GM12864 (cell line): Measurements from ENCODE around the gene TMEFF2.
"Not testable (repeated sequence)": the region's sequence is repeated elsewhere in the genome, so short reads cannot be mapped to it uniquely, and the experiment has no call there.

ENCODE experiments used
- DNase-seq: peaks from one replicate; pipeline ENCODE4 v3.0.0-alpha.2; 2011; ENCODE audit warnings: low read depth
- H3K4me3 ChIP-seq: 2 replicates; pipeline ENCODE4 v1.5.1; 2011; ENCODE audit warnings: mild to moderate bottlenecking, low read depth, low read length, control low read depth
- CTCF ChIP-seq: IDR thresholded peaks from 2 replicates; pipeline ENCODE4 v1.5.1; 2011; ENCODE audit warnings: low read depth, mild to moderate bottlenecking, moderate library complexity, low read length, control low read depth, inconsistent platforms; ENCODE audit errors: missing control alignments

The TMEFF2 gene

GRCh38 chr2:192137451-192137850, 57.3 kb downstream of the TMEFF2 start:
- DNase-seq: no peak
- TF ChIP-seq CTCF: no peak
- H3K4me3 ChIP-seq: no peak overlapping the region

- DNase-seq: not testable (repeated sequence)
Measured at GRCh38 chr2:192132604-192133003, 62.1 kb downstream of the TMEFF2 start.

GRCh38 chr2:192130312-192130711, 64.4 kb downstream of the TMEFF2 start:
- H3K4me3 ChIP-seq, DNase-seq: not testable (repeated sequence)

More at GRCh38 chr2:192132604-192133003, 62.1 kb downstream of the TMEFF2 start:
- not testable (repeated sequence) for H3K4me3 ChIP-seq

GRCh38 chr2:192128655-192129054, 66.1 kb downstream of the TMEFF2 start:
- no peak overlapping the region for H3K4me3 ChIP-seq
- DNase-seq: no peak
- TF ChIP-seq CTCF: no peak

GRCh38 chr2:192127434-192127833, 67.3 kb downstream of the TMEFF2 start:
- no peak overlapping the region for H3K4me3 ChIP-seq
- DNase-seq: no peak
- TF ChIP-seq CTCF: no peak

- DNase-seq: no peak
- no peak overlapping the region for H3K4me3 ChIP-seq
- TF ChIP-seq CTCF: no peak
Measured at GRCh38 chr2:192126912-192127311, 67.8 kb downstream of the TMEFF2 start.

GRCh38 chr2:192126426-192126825, 68.3 kb downstream of the TMEFF2 start:
- TF ChIP-seq CTCF: no peak
- DNase-seq: no peak
- H3K4me3 ChIP-seq: no peak overlapping the region

- DNase-seq: no peak
- H3K4me3 ChIP-seq: no peak overlapping the region
- TF ChIP-seq CTCF: no peak
Measured at GRCh38 chr2:192124571-192124970, 70.2 kb downstream of the TMEFF2 start.
